ENCODE data around the gene UXS1.

UXS1 gene

DNA sequence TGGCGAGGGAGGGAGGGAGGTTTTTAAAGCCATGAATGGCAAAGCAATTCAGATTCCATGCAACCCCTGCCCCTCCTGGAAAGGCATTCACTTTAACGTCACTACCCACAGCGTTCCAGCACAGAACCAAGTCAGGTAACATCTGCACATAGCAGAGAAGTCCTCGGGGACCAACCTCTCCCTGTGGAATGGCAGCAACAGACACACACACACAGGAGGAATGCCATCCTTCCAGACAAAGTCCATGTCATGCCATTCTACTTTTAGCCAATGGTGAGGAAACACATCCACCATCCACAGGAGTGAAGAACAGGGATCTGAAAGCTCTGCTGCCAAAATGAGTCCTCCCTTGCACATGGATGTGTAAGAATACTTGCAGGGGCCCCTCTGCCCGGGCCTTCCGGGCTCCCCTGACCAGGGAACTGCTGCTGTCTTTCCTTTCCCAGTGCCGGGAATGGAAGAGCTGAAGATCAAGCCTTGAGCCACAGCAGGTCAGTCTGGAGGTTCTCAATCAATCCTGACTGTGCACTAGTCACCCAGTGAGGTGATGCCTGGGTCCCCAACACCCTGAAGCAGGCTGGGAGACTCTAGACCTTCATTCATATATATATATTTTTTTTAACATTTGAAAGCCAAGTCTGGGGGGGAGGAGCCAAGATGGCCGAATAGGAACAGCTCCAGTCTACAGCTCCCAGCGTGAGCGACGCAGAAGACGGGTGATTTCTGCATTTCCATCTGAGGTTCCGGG is 63.7 kb downstream of the UXS1 start:
- H3K27me3 ChIP-seq (ENCODE audit: insufficient read depth, low read length, poor library complexity, severe bottlenecking) = no peaks in the 10 kb centered on the region
- no peak overlapping the region for H3K4me3 ChIP-seq (ENCODE audit: low read length, poor library complexity, severe bottlenecking)
- H3K4me1 ChIP-seq (ENCODE audit: insufficient read depth, low read length, poor library complexity, severe bottlenecking) = no peaks in the 10 kb centered on the region
- no peaks in the 10 kb centered on the region for H3F3A ChIP-seq (ENCODE audit: low read depth)
- no peaks in the 10 kb centered on the region for H4K20me1 ChIP-seq (ENCODE audit: insufficient read depth, low read length, poor library complexity, severe bottlenecking)
- H3K9me2 ChIP-seq (replicated peaks; ENCODE audit: low read depth, low read length) = no peaks in the 10 kb centered on the region
- peaks cover 30% of the 10 kb centered on the region for H3K79me2 ChIP-seq (ENCODE audit: insufficient read depth, low read length)
- no peak for TF ChIP-seq EZH2phosphoT487 (IDR thresholded peaks at IDR 0.05; ENCODE audit: borderline replicate concordance)
- TF ChIP-seq, protein P1, sequence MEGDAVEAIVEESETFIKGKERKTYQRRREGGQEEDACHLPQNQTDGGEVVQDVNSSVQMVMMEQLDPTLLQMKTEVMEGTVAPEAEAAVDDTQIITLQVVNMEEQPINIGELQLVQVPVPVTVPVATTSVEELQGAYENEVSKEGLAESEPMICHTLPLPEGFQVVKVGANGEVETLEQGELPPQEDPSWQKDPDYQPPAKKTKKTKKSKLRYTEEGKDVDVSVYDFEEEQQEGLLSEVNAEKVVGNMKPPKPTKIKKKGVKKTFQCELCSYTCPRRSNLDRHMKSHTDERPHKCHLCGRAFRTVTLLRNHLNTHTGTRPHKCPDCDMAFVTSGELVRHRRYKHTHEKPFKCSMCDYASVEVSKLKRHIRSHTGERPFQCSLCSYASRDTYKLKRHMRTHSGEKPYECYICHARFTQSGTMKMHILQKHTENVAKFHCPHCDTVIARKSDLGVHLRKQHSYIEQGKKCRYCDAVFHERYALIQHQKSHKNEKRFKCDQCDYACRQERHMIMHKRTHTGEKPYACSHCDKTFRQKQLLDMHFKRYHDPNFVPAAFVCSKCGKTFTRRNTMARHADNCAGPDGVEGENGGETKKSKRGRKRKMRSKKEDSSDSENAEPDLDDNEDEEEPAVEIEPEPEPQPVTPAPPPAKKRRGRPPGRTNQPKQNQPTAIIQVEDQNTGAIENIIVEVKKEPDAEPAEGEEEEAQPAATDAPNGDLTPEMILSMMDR (conservative IDR thresholded peaks at IDR 0.05; ENCODE audit: low read length) = no peak
- no peak overlapping the region for H3K4me2 ChIP-seq (ENCODE audit: low read depth, low read length, poor library complexity, severe bottlenecking)
- no peak overlapping the region for H3K9ac ChIP-seq (ENCODE audit: low read depth, low read length, poor library complexity, severe bottlenecking)
- no peak overlapping the region for H2AFZ ChIP-seq (ENCODE audit: low read length)
- H3K9me3 ChIP-seq (ENCODE audit: insufficient read depth, low read depth, low read length) = no peaks in the 10 kb centered on the region
- H3K36me3 ChIP-seq (ENCODE audit: insufficient read depth, low read length) = peaks cover 48% of the 10 kb centered on the region; the same call in 1 of the 2 replicates

DNA sequence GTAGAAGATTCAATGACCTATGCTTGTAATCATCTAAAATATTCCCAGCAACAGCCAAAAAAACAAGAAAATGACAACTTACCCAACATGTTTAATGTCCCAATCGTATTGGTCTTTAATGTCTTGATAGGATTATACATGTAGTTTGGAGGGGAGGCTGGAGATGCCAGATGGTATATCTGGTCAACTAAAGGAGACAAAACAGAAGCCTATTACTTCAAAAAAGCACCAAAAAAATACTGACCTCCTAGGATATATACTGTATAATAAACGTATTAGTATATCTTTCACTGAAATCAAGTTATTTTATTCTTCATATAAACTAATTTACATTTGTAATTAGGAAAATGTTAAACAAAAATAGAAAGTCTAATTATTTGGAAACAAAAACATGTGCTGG is 64.5 kb downstream of the UXS1 start:
- Histone ChIP-seq H3K79me2 (ENCODE audit: insufficient read depth, low read length) (peaks cover 30% of the 10 kb centered on the region), H3K4me2 (ENCODE audit: low read depth, low read length, poor library complexity, severe bottlenecking) (no peak overlapping the region), H3K9me2 (replicated peaks; ENCODE audit: low read depth, low read length) (no peaks in the 10 kb centered on the region), H3F3A (ENCODE audit: low read depth) (no peaks in the 10 kb centered on the region), H3K9me3 (ENCODE audit: insufficient read depth, low read depth, low read length) (no peaks in the 10 kb centered on the region), H4K20me1 (ENCODE audit: insufficient read depth, low read length, poor library complexity, severe bottlenecking) (no peaks in the 10 kb centered on the region), H3K4me1 (ENCODE audit: insufficient read depth, low read length, poor library complexity, severe bottlenecking) (no peaks in the 10 kb centered on the region), H3K36me3 (ENCODE audit: insufficient read depth, low read length) (peaks cover 56% of the 10 kb centered on the region; the same call in 1 of the 2 replicates), H3K9ac (ENCODE audit: low read depth, low read length, poor library complexity, severe bottlenecking) (no peak overlapping the region), H2AFZ (ENCODE audit: low read length) (no peak overlapping the region), H3K27me3 (ENCODE audit: insufficient read depth, low read length, poor library complexity, severe bottlenecking) (no peaks in the 10 kb centered on the region), H3K4me3 (ENCODE audit: low read length, poor library complexity, severe bottlenecking) (no peak overlapping the region)
- TF ChIP-seq EZH2phosphoT487 (IDR thresholded peaks at IDR 0.05; ENCODE audit: borderline replicate concordance) = no peak
- TF ChIP-seq, protein P1 (conservative IDR thresholded peaks at IDR 0.05; ENCODE audit: low read length) = no peak

DNA sequence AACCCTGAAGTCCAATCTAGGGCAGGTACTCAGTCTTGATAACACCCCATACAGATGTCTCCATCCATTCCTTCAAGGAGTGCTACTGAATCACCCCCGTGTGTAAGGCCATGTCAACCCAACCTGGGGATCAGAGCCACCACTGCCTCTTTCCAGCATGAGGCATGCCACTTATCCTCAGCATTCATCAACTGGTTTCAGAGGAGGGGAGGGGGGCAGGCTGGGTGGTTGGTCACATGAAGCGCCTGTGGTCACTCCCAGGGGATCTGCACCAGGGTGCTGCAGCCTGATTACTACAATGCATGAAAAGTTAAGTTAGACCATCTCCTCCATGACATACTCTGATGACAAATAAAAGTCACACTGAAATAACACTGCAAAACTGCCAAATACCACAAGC is 65.0 kb downstream of the UXS1 start:
- no peak overlapping the region for H2AFZ ChIP-seq (ENCODE audit: low read length)
- no peaks in the 10 kb centered on the region for H3F3A ChIP-seq (ENCODE audit: low read depth)
- no peaks in the 10 kb centered on the region for H3K27me3 ChIP-seq (ENCODE audit: insufficient read depth, low read length, poor library complexity, severe bottlenecking)
- H3K36me3 ChIP-seq (ENCODE audit: insufficient read depth, low read length) = peaks cover 60% of the 10 kb centered on the region; the same call in 1 of the 2 replicates
- TF ChIP-seq EZH2phosphoT487 (IDR thresholded peaks at IDR 0.05; ENCODE audit: borderline replicate concordance) = no peak
- TF ChIP-seq, protein P1 (conservative IDR thresholded peaks at IDR 0.05; ENCODE audit: low read length) = no peak
- H3K4me3 ChIP-seq (ENCODE audit: low read length, poor library complexity, severe bottlenecking) = no peak overlapping the region
- H3K79me2 ChIP-seq (ENCODE audit: insufficient read depth, low read length) = peaks cover 30% of the 10 kb centered on the region
- H3K9me3 ChIP-seq (ENCODE audit: insufficient read depth, low read depth, low read length) = no peaks in the 10 kb centered on the region
- no peak overlapping the region for H3K4me2 ChIP-seq (ENCODE audit: low read depth, low read length, poor library complexity, severe bottlenecking)
- no peak overlapping the region for H3K9ac ChIP-seq (ENCODE audit: low read depth, low read length, poor library complexity, severe bottlenecking)
- no peaks in the 10 kb centered on the region for H4K20me1 ChIP-seq (ENCODE audit: insufficient read depth, low read length, poor library complexity, severe bottlenecking)
- H3K4me1 ChIP-seq (ENCODE audit: insufficient read depth, low read length, poor library complexity, severe bottlenecking) = no peaks in the 10 kb centered on the region
- no peaks in the 10 kb centered on the region for H3K9me2 ChIP-seq (replicated peaks; ENCODE audit: low read depth, low read length)

Data from Loucy (cell line).